Pancreas (tissue), 10 donors: Measurements from ENCODE around the gene HIC1. TPM values are rescaled to one million over a fixed set of nuclear protein-coding genes. Genes with fewer than 3 reads are reported as not detected.

Source experiments
- ATAC-seq, 4 donors: fragments of 200-7000 bp; cut with Tn5 transposase; one replicate each; pipeline versions ENCODE4 v1.8.0 to v1.9.1; 2020; ENCODE audit warnings: mild to moderate bottlenecking in 4 of 4, moderate library complexity in 4 of 4
- DNase-seq, 6 donors: peaks; one replicate each; pipeline ENCODE4 v3.0.0-alpha.2; 2020
- FAIRE-seq: peaks from 2 replicates; lab custom pipeline; 2012; peaks lifted over from hg19 to GRCh38; lab: Jason Lieb, UNC
- H3K27ac ChIP-seq, 4 donors: fragments of 200-600 bp; sonication (generic); 1 replicate in 3 of 4; 2 replicates in 1 of 4; pipeline versions ENCODE4 v1.5.0 to v1.8.0; 2020
- H3K27me3 ChIP-seq, 4 donors: fragments of 200-600 bp; one replicate each; pipeline ENCODE4 v1.8.0; 2021
- H3K36me3 ChIP-seq, 3 donors: fragments of 200-600 bp; sonication (generic) in 1 of 3; one replicate each; pipeline versions ENCODE4 v1.5.0 to v1.8.0; 2020 to 2021
- H3K4me1 ChIP-seq, 3 donors: fragments of 200-600 bp; one replicate each; pipeline ENCODE4 v1.8.0; 2021
- H3K4me3 ChIP-seq, 4 donors: fragments of 200-600 bp; sonication (generic) in 2 of 4; one replicate each; pipeline versions ENCODE4 v1.5.0 to v1.8.0; 2020 to 2021
- H3K9me3 ChIP-seq, 4 donors: fragments of 200-600 bp; one replicate each; pipeline ENCODE4 v1.8.0; 2021
- CTCF ChIP-seq, 4 donors: fragments of 200-600 bp; sonication (generic) in 3 of 4; IDR thresholded peaks; one replicate each; pipeline versions ENCODE4 v1.5.0 to v1.8.0; 2021; ENCODE audit warnings: antibody characterized with exemption in 4 of 4
- WGBS, 2 donors: extraction: QIAGEN DNeasy Blood & Tissue Kit; methylation state at CpG; one replicate each; pipeline ENCODE4 v1.1.7; 2013; 5-methylcytosine and 5-hydroxymethylcytosine counted together
- intact Hi-C, 3 donors: fragments of 100-400 bp; cut with DNase I; formaldehyde crosslinking; loops; one replicate each; pipeline versions ENCODE4 v1.11.1 to v1.14.2; 2022
- microRNA-seq, 2 donors: library from miRNA; unstranded; fragments of <30 nt; microRNA quantifications; one replicate each; pipeline versions ENCODE4 to v1.1.0, GENCODE V29; 2019 to 2020
- polyA plus RNA-seq, 2 donors: library from polyadenylated mRNA; stranded (reverse); fragments of 200-250 nt; gene quantifications; one replicate each; pipeline ENCODE4 v1.2.3, GENCODE V29; 2013
- total RNA-seq, 6 donors: library from RNA; stranded (reverse); fragmentation: NEBNext Ultra II Directional in 4 of 6; extraction: Animal tissue kit (Norgen Biotek cat#: 25700) in 4 of 6; gene quantifications; one replicate each; pipeline versions ENCODE4 v1.2.1 to v1.2.4, GENCODE V29; 2021 to 2023
- donor health status: healthy with polysubstance abuse.
- donor health status: DM: no; HTN: no; CAD: no; lungs with moderate emphysema.
- donor health status: DM: no; HTN: no; CAD: no.
- donor health status: control.
- donor health status: control.
- donor health status: Bipolar disorder and iron deficiency.
- donor health status: DM: yes; HTN: yes; CAD: no.
- donor health status: DM: no; HTN: no; CAD: no.
- donor health status: DM: no; HTN: no; CAD: no.
- donor health status: DM: yes; HTN: yes; CAD: no.

HIC1 gene
- total and polyA plus RNA-seq, 8 donors: 1.0 to 15.8 (median 3.4) TPM

- no peak overlapping the region for H3K27ac ChIP-seq
- FAIRE-seq: no peak
- intact Hi-C loops: no loop called here
- H3K36me3 ChIP-seq: no peaks in the 10 kb centered on the region
- no peak for ATAC-seq
- TF ChIP-seq CTCF (IDR thresholded peaks at IDR 0.05): no peak
- no peak for DNase-seq
- no peak overlapping the region for H3K4me3 ChIP-seq
- no peaks in the 10 kb centered on the region for H3K9me3 ChIP-seq
- no peaks in the 10 kb centered on the region for H3K4me1 ChIP-seq
- WGBS, 2 donors: 78 to 79% methylated on average over 5 of the region's 5 CpGs
- no peaks in the 10 kb centered on the region for H3K27me3 ChIP-seq
These were observed 56.8 kb downstream of the HIC1 start for GRCh38 chr17:2111691-2112090.

Small RNA genes lying within 50 kb of the gene (microRNA-seq; reads per million reads assigned to microRNA genes)
- 610 to 926 reads per million in 2 donors for gene MIR132
- 32.4 to 36.8 reads per million in 2 donors for gene MIR212

Other genes with a start within 250 kb of the HIC1 start
- 1 to 10 TPM; 5.0 to 8.9 (median 6.9) TPM for gene SMYD4, start 225.2 kb upstream of the HIC1 start, total RNA-seq
- 1 to 10 TPM; 4.0 to 4.7 TPM for gene SMYD4, start 225.2 kb upstream of the HIC1 start, polyA plus RNA-seq
- 10 to 100 TPM; 34.7 to 43.9 (median 39.1) TPM for gene RPA1, start 225.1 kb upstream of the HIC1 start, total RNA-seq
- gene RPA1, start 225.1 kb upstream of the HIC1 start, polyA plus RNA-seq: 10 to 100 TPM in 1 of 2 donors, 1 to 10 TPM in 1; 6.5 to 17.0 TPM
- 1 to 10 TPM in 4 of 6 donors, under 1 TPM in 2; 0.93 to 3.6 (median 1.7) TPM for gene RTN4RL1, start 29.8 kb upstream of the HIC1 start, total RNA-seq
- gene RTN4RL1, start 29.8 kb upstream of the HIC1 start, polyA plus RNA-seq: 1 to 10 TPM; 3.0 to 3.1 TPM
- 10 to 100 TPM; 21.8 to 37.7 (median 27.6) TPM for gene DPH1, start 24.9 kb upstream of the HIC1 start, total RNA-seq
- 10 to 100 TPM; 53.3 to 74.4 TPM for gene DPH1, start 24.9 kb upstream of the HIC1 start, polyA plus RNA-seq
- 10 to 100 TPM; 10.4 to 20.5 (median 17.9) TPM for gene OVCA2, start 13.1 kb upstream of the HIC1 start, total RNA-seq
- 10 to 100 TPM; 46.3 to 79.3 TPM for gene OVCA2, start 13.1 kb upstream of the HIC1 start, polyA plus RNA-seq
- gene SMG6, start 248.7 kb downstream of the HIC1 start, total RNA-seq: 10 to 100 TPM in 4 of 6 donors, 1 to 10 TPM in 2; 8.4 to 17.0 (median 10.8) TPM
- 10 to 100 TPM; 16.3 to 19.8 TPM for gene SMG6, start 248.7 kb downstream of the HIC1 start, polyA plus RNA-seq
- 1 to 10 TPM; 5.1 to 9.9 (median 5.3) TPM for gene SRR, start 248.8 kb downstream of the HIC1 start, total RNA-seq
- 1 to 10 TPM; 2.0 to 3.8 TPM for gene SRR, start 248.8 kb downstream of the HIC1 start, polyA plus RNA-seq